K562 (cell line): ENCODE measurements around the gene NEDD4L. TPM values are rescaled to one million over a fixed set of nuclear protein-coding genes. Genes with fewer than 3 reads are reported as not detected.

Experiments used
- ATAC-seq: fragments of 200-7000 bp; cut with Tn5 transposase; 3 replicates; pipeline ENCODE4 v1.9.1; 2020; ENCODE audit warnings: moderate library complexity
- BruUV-seq: library from RNA; stranded (reverse); fragments of 400-500 nt; replicated peaks from 2 replicates; lab custom pipeline; 2021; lab: Mats Ljungman, UMichigan
- CTCF ChIA-PET: fragments of 300-600 bp; formaldehyde crosslinking; extraction: SDS; loops from one replicate; lab custom pipeline; 2021; ENCODE audit warnings: low intra/inter-chr PET ratio; lab: Yijun Ruan, JAX
- POLR2A ChIA-PET: fragments of 300-600, 350-650 bp; sonication (Branson Sonifier 250); formaldehyde crosslinking; extraction: SDS; loops from one replicate; lab custom pipeline; 2021; ENCODE audit warnings: antibody characterized with exemption, inconsistent platforms; lab: Yijun Ruan, JAX
- DNase-seq, 4 experiments: peaks; one replicate each; pipeline versions ENCODE4 v3.0.0 to v3.0.0-alpha.2; 2011 to 2018; ENCODE audit warnings: low spot score in 3 of 4, mixed read lengths in 3 of 4; ENCODE audit errors: extremely low read depth in 1 of 4
- FAIRE-seq: peaks from 2 replicates; lab custom pipeline; 2011; peaks lifted over from hg19 to GRCh38; lab: Jason Lieb, UNC
- H2AFZ ChIP-seq: 2 replicates; pipeline ENCODE4 v1.6.0; 2011; ENCODE audit warnings: low read depth, low read length, control low read depth, inconsistent platforms
- H3K27ac ChIP-seq: fragments of 200-600 bp; 3 replicates; pipeline ENCODE4 v1.8.0; 2011; ENCODE audit warnings: low read depth, mild to moderate bottlenecking, control low read depth, inconsistent platforms, low read length, moderate library complexity, mixed read lengths; ENCODE audit errors: extremely low read depth
- H3K27me3 ChIP-seq, 2 experiments: fragments of 300-600 bp in 1 of 2; 2 replicates in 1 of 2; 3 replicates in 1 of 2; pipeline versions ENCODE4 v1.6.0 to v1.8.0; 2011; ENCODE audit warnings: inconsistent platforms in 2 of 2, low read length in 2 of 2, mild to moderate bottlenecking in 1 of 2, mixed read lengths in 1 of 2, moderate library complexity in 1 of 2; ENCODE audit not compliant: control insufficient read depth in 2 of 2, insufficient read depth in 2 of 2
- H3K36me3 ChIP-seq: fragments of 300-600 bp; 3 replicates; pipeline ENCODE4 v1.8.0; 2011; ENCODE audit warnings: mild to moderate bottlenecking, low read length, inconsistent platforms; ENCODE audit not compliant: control insufficient read depth, insufficient read depth
- H3K4me1 ChIP-seq, 2 experiments: fragments of 200-600 bp in 1 of 2; replicated peaks in 1 of 2; 2 replicates in 1 of 2; 3 replicates in 1 of 2; pipeline versions ENCODE4 v1.5.1 to v1.8.0; 2011; ENCODE audit warnings: inconsistent platforms in 2 of 2, low read length in 2 of 2, mild to moderate bottlenecking in 1 of 2, mixed read lengths in 1 of 2, moderate library complexity in 1 of 2; ENCODE audit not compliant: control insufficient read depth in 2 of 2, insufficient read depth in 2 of 2
- H3K4me2 ChIP-seq: 2 replicates; pipeline ENCODE4 v1.6.1; 2011; ENCODE audit warnings: low read length, control low read depth, inconsistent platforms, mixed read lengths; ENCODE audit not compliant: insufficient read depth
- H3K4me3 ChIP-seq: fragments of 200-600 bp; sonication (generic), shearing (Covaris generic); 2 replicates; pipeline ENCODE4 v1.5.1; 2016; ENCODE audit warnings: control low read depth, inconsistent platforms
- H3K79me2 ChIP-seq: fragments of 200-600 bp; 3 replicates; pipeline ENCODE4 v1.8.0; 2011; ENCODE audit warnings: low read length, inconsistent platforms; ENCODE audit not compliant: control insufficient read depth, insufficient read depth
- H3K9ac ChIP-seq, 2 experiments: 2 replicates each; pipeline versions ENCODE4 v1.6.0 to v1.6.1; 2011; ENCODE audit warnings: low read depth in 2 of 2, low read length in 2 of 2, control low read depth in 1 of 2, inconsistent platforms in 1 of 2, mild to moderate bottlenecking in 1 of 2, mixed read lengths in 1 of 2; ENCODE audit not compliant: insufficient read depth in 1 of 2
- H3K9me1 ChIP-seq: one replicate; pipeline ENCODE4 v1.6.0; 2011; ENCODE audit warnings: inconsistent platforms, mild to moderate bottlenecking, low read length, moderate library complexity; ENCODE audit not compliant: control insufficient read depth, insufficient read depth
- H3K9me3 ChIP-seq: replicated peaks from 2 replicates; pipeline ENCODE4 v1.5.1; 2011; ENCODE audit warnings: low read depth, low read length, inconsistent platforms; ENCODE audit not compliant: control insufficient read depth, insufficient read depth
- H4K20me1 ChIP-seq: replicated peaks from 2 replicates; pipeline ENCODE4 v1.6.1; 2011; ENCODE audit warnings: low read length, inconsistent platforms, mixed read lengths; ENCODE audit not compliant: control insufficient read depth, insufficient read depth
- KDM1A ChIP-seq, 2 experiments: fragments of 450-650 bp; IDR thresholded peaks; 2 replicates each; pipeline ENCODE4 v1.6.1; 2016; ENCODE audit warnings: mild to moderate bottlenecking in 2 of 2
- PHF8 ChIP-seq: fragments of 200-600 bp; sonication (generic); IDR thresholded peaks from 2 replicates; pipeline ENCODE4 v1.6.1; 2012; ENCODE audit warnings: mixed run types, mild to moderate bottlenecking, inconsistent platforms, low read length, moderate library complexity, borderline replicate concordance
- TCF7L2 ChIP-seq: fragments of 150-350 bp; IDR thresholded peaks from 2 replicates; pipeline ENCODE4 v1.6.1; 2016; ENCODE audit warnings: low read depth, mild to moderate bottlenecking, low read length, moderate library complexity
- ZNF24 ChIP-seq: fragments of 450-650 bp; IDR thresholded peaks from 2 replicates; pipeline ENCODE4 v1.6.1; 2016
- ZNF311 ChIP-seq: fragments of 250-450 bp; sonication (Bioruptor Pico); IDR thresholded peaks from 2 replicates; pipeline ENCODE4 v1.4.0; 2020; ENCODE audit warnings: mild to moderate bottlenecking, moderate library complexity
- ZNF431 ChIP-seq: sonication (generic); formaldehyde crosslinking; IDR thresholded peaks from 2 replicates; pipeline ENCODE4 v1.8.0; 2022; ENCODE audit warnings: mild to moderate bottlenecking, missing genetic modification reagents
- ZSCAN32 ChIP-seq: fragments of 450-650 bp; formaldehyde crosslinking; IDR thresholded peaks from 2 replicates; pipeline ENCODE4 v1.4.0; 2020; ENCODE audit warnings: mild to moderate bottlenecking, moderate library complexity
- WGBS: fragments of 100-300 bp; shearing (Covaris generic); methylation state at CpG from one replicate; pipeline ENCODE4 v1.1.6; 2016; ENCODE audit warnings: low coverage, mixed read lengths; ENCODE audit not compliant: insufficient coverage; ENCODE audit errors: missing lambda C conversion rate; 5-methylcytosine and 5-hydroxymethylcytosine counted together
- in situ Hi-C: fragments of 300-500 bp; cut with MboI; formaldehyde crosslinking; loops from 4 replicates; pipeline ENCODE4 v1.15.0; 2018; ENCODE audit warnings: inconsistent platforms, mixed read lengths
- intact Hi-C: fragments of 100-400 bp; cut with micrococcal nuclease; formaldehyde crosslinking; loops from 2 replicates; pipeline ENCODE4 v1.14.2; 2022
- polyA plus RNA-seq, 8 experiments: library from polyadenylated mRNA; depleted of rRNA in 4 of 8; stranded (reverse) in 5 of 8; unstranded in 3 of 8; fragments of >200 nt; fragmentation: Nextera tagmentation in 2 of 8; fragmentation: Illumina TruSeq in 1 of 8; extraction: Ambion mirVana in 2 of 8; extraction: Trizol in 1 of 8; gene quantifications; 2 replicates each; pipeline versions ENCODE4 v1.2.1 to v1.2.3, GENCODE V29; 2011 to 2014; ENCODE audit warnings: inconsistent platforms in 1 of 8, missing spikeins in 1 of 8
- total RNA-seq, 7 experiments: library from RNA; depleted of rRNA in 6 of 7; stranded (reverse); fragments of >200 nt in 6 of 7; fragmentation: Illumina TruSeq in 2 of 7; extraction: Trizol in 2 of 7; gene quantifications; 2 replicates each; pipeline versions ENCODE4 v1.2.1 to v1.2.3, GENCODE V29; 2011 to 2021; ENCODE audit warnings: low replicate concordance in 1 of 7

The NEDD4L gene
- total and polyA plus RNA-seq, 9 of the 15 experiments (the other 6 are each of a cell fraction or from before 2014, with no cell fraction given): 8.1 to 33.4 (median 19.9) TPM

DNA sequence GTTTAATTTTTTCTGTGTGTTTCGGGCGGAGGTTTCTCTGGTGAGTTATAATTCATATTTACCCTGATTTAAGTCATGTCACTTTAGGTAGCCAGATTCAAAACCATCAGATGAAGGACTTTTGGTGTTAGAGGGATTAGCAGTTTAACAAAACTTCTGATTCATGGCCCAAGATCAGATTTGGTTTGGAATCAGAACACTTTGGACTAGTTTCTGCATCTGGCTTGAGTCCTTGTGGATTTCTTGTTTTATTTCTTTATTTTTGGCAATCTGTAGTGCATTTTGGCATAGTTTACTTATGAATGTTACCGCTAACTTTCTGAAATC lies 3.5 kb downstream of the NEDD4L start:
- Histone ChIP-seq H3K36me3 (no peaks in the 10 kb centered on the region), H3K4me2 (no peak overlapping the region), H4K20me1 (no peaks in the 10 kb centered on the region; the same call in 1 of the 2 replicates), H2AFZ (no peak overlapping the region), H3K9ac (no peak overlapping the region), H3K9me1 (no peaks in the 10 kb centered on the region), H3K4me3 (no peak overlapping the region), H3K9me3 (no peaks in the 10 kb centered on the region), H3K27ac (no peak overlapping the region), H3K27me3 (no peaks in the 10 kb centered on the region), H3K79me2 (peaks cover 64% of the 10 kb centered on the region), H3K4me1 (peaks cover 16 to 22% of the 10 kb centered on the region in 2 experiments; a peak in 3 of 5 replicates)
- no peak for FAIRE-seq
- in situ Hi-C loops (loop anchor here (5.0 kb wide), 1 partner anchor 75 kb away; no protein-coding TSS in a partner anchor), intact Hi-C loops (loop anchor here (5.0 kb wide), 1 partner anchor 275 kb away; no protein-coding TSS in a partner anchor)
- ChIA-PET POLR2A (no interaction called here), CTCF (no interaction called here)
- ATAC-seq: no peak
- 96% methylated on average over 3 of the region's 3 CpGs for WGBS
- TF ChIP-seq KDM1A (IDR thresholded peaks at IDR 0.05) (peak; percentile 75 to 78), ZNF24 (no peak), ZNF431 (CRISPR knock-in tag) (no peak)
- no peak for DNase-seq
- no TSS peak for BruUV-seq

DNA sequence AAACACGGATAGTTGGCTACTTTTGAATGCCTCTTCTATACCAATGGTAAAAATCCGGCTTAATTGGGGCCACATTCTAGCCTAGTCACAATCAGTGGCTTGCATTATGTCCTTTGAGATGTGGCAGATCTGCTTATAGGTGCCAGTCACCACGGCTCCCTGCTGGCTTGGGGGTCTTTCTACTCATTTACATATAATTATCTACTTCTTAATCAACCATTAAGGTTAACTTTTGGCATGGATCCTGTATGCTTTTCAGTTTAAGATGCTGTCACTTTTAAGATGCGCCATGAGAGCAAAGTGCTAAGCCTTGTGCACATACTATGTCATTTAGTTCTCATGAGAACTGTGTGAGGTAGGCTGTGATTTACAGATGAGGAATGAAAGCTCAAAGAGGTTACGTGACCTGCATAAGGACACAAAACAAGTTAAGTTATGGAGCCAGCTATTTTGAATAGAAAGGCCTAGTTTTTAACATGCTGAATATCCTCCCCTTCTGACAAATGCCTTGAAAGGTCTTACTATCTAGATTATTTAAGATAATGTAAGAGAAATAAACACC lies 4.1 kb downstream of the NEDD4L start:
- WGBS: 72% methylated on average over 5 of the region's 5 CpGs
- intact Hi-C loops: loop anchor here (5.0 kb wide), 1 partner anchor 274 kb away; no protein-coding TSS in a partner anchor

More for the DNA sequence above, 4.1 kb downstream of the NEDD4L start:
- Histone ChIP-seq H2AFZ (no peak overlapping the region), H3K9ac (no peak overlapping the region), H3K36me3 (no peaks in the 10 kb centered on the region), H3K4me2 (no peak overlapping the region), H3K4me3 (no peak overlapping the region), H3K4me1 (peaks cover 11 to 19% of the 10 kb centered on the region in 2 experiments; a peak in 4 of 5 replicates), H3K9me3 (no peaks in the 10 kb centered on the region), H4K20me1 (no peaks in the 10 kb centered on the region; the same call in 1 of the 2 replicates), H3K27me3 (no peaks in the 10 kb centered on the region), H3K79me2 (peaks cover 68% of the 10 kb centered on the region), H3K9me1 (no peaks in the 10 kb centered on the region), H3K27ac (no peak overlapping the region)
- no TSS peak for BruUV-seq
- in situ Hi-C loops: loop anchor here (5.0 kb wide), 1 partner anchor 74 kb away; no protein-coding TSS in a partner anchor
- ChIA-PET POLR2A (interaction anchor here (0.6 kb wide), 1 partner anchor 42 kb away, joined by 3 read pairs; no protein-coding TSS in a partner anchor), CTCF (no interaction called here)
- DNase-seq: no peak
- TF ChIP-seq PHF8 (no peak), TCF7L2 (no peak), ZSCAN32 (CRISPR knock-in tag) (no peak), ZNF311 (CRISPR knock-in tag) (no peak)
- no peak for ATAC-seq
- no peak for FAIRE-seq
